ENCODE measurements around the gene ANKRD2.

DNA sequence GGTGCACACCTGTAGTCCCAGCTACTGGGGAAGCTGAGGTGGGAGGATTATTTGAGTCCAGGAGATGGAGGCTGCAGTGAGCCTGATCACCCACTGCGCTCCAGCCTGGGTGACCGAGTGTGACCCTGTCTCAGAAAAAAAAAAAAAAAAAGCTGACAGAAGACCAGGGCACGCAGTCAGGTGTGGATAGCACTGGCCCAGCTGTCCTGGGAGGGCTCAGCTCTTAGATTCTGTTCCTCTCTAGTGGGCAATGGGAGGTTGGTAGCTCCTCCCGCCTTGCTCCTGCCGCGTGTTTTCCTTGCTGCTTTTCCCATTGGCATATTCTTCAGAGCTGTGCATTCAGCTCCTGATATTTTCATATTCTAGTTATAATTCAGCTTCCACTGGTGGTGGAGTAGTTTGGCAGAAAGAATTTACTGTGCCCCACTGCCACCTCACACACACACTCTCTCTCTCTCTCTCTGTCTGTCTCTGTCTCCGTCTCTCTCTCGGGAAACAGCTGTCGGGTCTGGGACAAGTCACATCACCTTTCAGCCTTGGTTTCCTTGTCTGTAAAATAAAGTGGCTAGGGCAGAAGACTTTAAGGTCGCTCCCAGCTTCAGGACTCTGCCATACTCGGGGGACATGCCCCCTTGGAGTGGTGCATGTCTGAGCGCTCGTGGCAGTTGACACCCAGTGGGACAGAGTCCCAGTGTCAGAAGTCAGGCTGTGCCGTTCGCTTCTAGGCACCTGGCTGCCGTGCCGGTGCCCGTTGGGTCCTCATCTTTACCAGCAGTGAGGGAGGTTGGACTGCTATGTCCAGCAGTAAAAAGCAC lies 25.9 kb upstream of the ANKRD2 start:
- TF ChIP-seq, protein P1, sequence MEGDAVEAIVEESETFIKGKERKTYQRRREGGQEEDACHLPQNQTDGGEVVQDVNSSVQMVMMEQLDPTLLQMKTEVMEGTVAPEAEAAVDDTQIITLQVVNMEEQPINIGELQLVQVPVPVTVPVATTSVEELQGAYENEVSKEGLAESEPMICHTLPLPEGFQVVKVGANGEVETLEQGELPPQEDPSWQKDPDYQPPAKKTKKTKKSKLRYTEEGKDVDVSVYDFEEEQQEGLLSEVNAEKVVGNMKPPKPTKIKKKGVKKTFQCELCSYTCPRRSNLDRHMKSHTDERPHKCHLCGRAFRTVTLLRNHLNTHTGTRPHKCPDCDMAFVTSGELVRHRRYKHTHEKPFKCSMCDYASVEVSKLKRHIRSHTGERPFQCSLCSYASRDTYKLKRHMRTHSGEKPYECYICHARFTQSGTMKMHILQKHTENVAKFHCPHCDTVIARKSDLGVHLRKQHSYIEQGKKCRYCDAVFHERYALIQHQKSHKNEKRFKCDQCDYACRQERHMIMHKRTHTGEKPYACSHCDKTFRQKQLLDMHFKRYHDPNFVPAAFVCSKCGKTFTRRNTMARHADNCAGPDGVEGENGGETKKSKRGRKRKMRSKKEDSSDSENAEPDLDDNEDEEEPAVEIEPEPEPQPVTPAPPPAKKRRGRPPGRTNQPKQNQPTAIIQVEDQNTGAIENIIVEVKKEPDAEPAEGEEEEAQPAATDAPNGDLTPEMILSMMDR (IDR thresholded peaks at IDR 0.05): no peak
- TF ChIP-seq POLR2A (IDR thresholded peaks at IDR 0.05) (no peak), EP300 (IDR thresholded peaks at IDR 0.05) (no peak)
